GM12878 (cell line): ENCODE results near the gene TACC3. TPM values are rescaled to one million over a fixed set of nuclear protein-coding genes. Genes with fewer than 3 reads are reported as not detected.

Experiments used
- ATAC-seq: fragments of 200-7000 bp; cut with Tn5 transposase; 3 replicates; pipeline ENCODE4 v1.9.1; 2020; ENCODE audit warnings: mild to moderate bottlenecking, moderate library complexity
- BruUV-seq: library from RNA; stranded (reverse); fragments of 400-500 nt; replicated peaks from 2 replicates; lab custom pipeline; 2021; lab: Mats Ljungman, UMichigan
- CTCF ChIA-PET: fragments of 300-600 bp; sonication (Branson Sonifier 250); formaldehyde crosslinking; extraction: SDS; loops from one replicate; lab custom pipeline; 2021; ENCODE audit warnings: inconsistent platforms; lab: Yijun Ruan, JAX
- POLR2A ChIA-PET: fragments of 350-600 bp; formaldehyde crosslinking; extraction: SDS; loops from one replicate; lab custom pipeline; 2021; ENCODE audit warnings: inconsistent platforms; lab: Charles Lee
- RAD21 ChIA-PET: fragments of 300-600 bp; sonication (Branson Sonifier 250); formaldehyde crosslinking; loops from one replicate; lab custom pipeline; 2023; ENCODE audit warnings: antibody characterized with exemption; ENCODE audit not compliant: unreplicated experiment; lab: Charles Lee
- SMC1A ChIA-PET: fragments of 300-600 bp; sonication (Branson Sonifier 250); formaldehyde crosslinking; loops from one replicate; lab custom pipeline; 2023; ENCODE audit not compliant: unreplicated experiment, uncharacterized antibody; lab: Charles Lee
- DNase-seq: peaks from one replicate; pipeline ENCODE4 v3.0.0-alpha.2; 2011; ENCODE audit warnings: low read depth, low spot score
- FAIRE-seq: peaks from 3 replicates; lab custom pipeline; 2011; peaks lifted over from hg19 to GRCh38; lab: Jason Lieb, UNC
- H2AFZ ChIP-seq: 2 replicates; pipeline ENCODE4 v1.6.0; 2011; ENCODE audit warnings: low read depth, low read length, control low read depth; ENCODE audit not compliant: control insufficient read depth
- H3K27ac ChIP-seq: 2 replicates; pipeline ENCODE4 v1.5.1; 2011; ENCODE audit warnings: control low read depth; ENCODE audit not compliant: control insufficient read depth, insufficient read depth
- H3K27me3 ChIP-seq, 2 experiments: replicated peaks in 1 of 2; 2 replicates each; pipeline versions ENCODE4 v1.6.0 to v1.6.1; 2011; ENCODE audit warnings: low read length in 1 of 2; ENCODE audit not compliant: control insufficient read depth in 2 of 2, insufficient read depth in 2 of 2
- H3K36me3 ChIP-seq, 2 experiments: 2 replicates each; pipeline ENCODE4 v1.5.1; 2011; ENCODE audit warnings: low read length in 1 of 2; ENCODE audit not compliant: control insufficient read depth in 2 of 2, insufficient read depth in 2 of 2
- H3K4me1 ChIP-seq: 2 replicates; pipeline ENCODE4 v1.6.1; 2011; ENCODE audit warnings: mild to moderate bottlenecking, low read length, moderate library complexity, mixed read lengths; ENCODE audit not compliant: control insufficient read depth, insufficient read depth
- H3K4me2 ChIP-seq: 2 replicates; pipeline ENCODE4 v1.6.0; 2011; ENCODE audit warnings: control low read depth; ENCODE audit not compliant: control insufficient read depth, insufficient read depth
- H3K4me3 ChIP-seq: fragments of 200-600 bp; sonication (generic); 2 replicates; pipeline ENCODE4 v1.5.1; 2016
- H3K79me2 ChIP-seq: 2 replicates; pipeline ENCODE4 v1.6.0; 2011; ENCODE audit warnings: low read length; ENCODE audit not compliant: control insufficient read depth, insufficient read depth
- H3K9ac ChIP-seq: 2 replicates; pipeline ENCODE4 v1.8.0; 2011; ENCODE audit warnings: low read length, control low read depth, mixed read lengths; ENCODE audit not compliant: control insufficient read depth, insufficient read depth
- H3K9me3 ChIP-seq: replicated peaks from 3 replicates; pipeline ENCODE4 v1.5.1; 2011; ENCODE audit warnings: mild to moderate bottlenecking, low read length; ENCODE audit not compliant: control insufficient read depth, insufficient read depth
- H4K20me1 ChIP-seq: 2 replicates; pipeline ENCODE4 v1.6.0; 2011; ENCODE audit not compliant: control insufficient read depth, insufficient read depth
- ASH2L ChIP-seq: fragments of 300-600, 200-600 bp; sonication (generic); IDR thresholded peaks from 2 replicates; pipeline ENCODE4 v1.6.1; 2017; ENCODE audit warnings: low read depth, mild to moderate bottlenecking, borderline replicate concordance
- ATF7 ChIP-seq: fragments of 450-650 bp; IDR thresholded peaks from 2 replicates; pipeline ENCODE4 v1.6.1; 2016; ENCODE audit warnings: low read depth, mild to moderate bottlenecking
- CREB1 ChIP-seq: IDR thresholded peaks from 2 replicates; pipeline ENCODE4 v1.6.1; 2012; ENCODE audit warnings: low read depth, mild to moderate bottlenecking, inconsistent platforms
- CREM ChIP-seq: IDR thresholded peaks from 2 replicates; pipeline ENCODE4 v1.6.1; 2014; ENCODE audit warnings: antibody characterized with exemption, low read depth
- CTCF ChIP-seq, 3 experiments: IDR thresholded peaks in 2 of 3; conservative IDR thresholded peaks in 1 of 3; 2 replicates each; pipeline ENCODE4 v1.5.1; 2011; ENCODE audit warnings: low read depth in 3 of 3, low read length in 3 of 3, mild to moderate bottlenecking in 3 of 3, control low read depth in 2 of 3, moderate library complexity in 2 of 3, inconsistent platforms in 1 of 3, mixed read lengths in 1 of 3; ENCODE audit not compliant: control insufficient read depth in 2 of 3, insufficient read depth in 1 of 3; ENCODE audit errors: extremely low read depth in 1 of 3
- IRF4 ChIP-seq: IDR thresholded peaks from 2 replicates; pipeline ENCODE4 v1.6.1; 2011; ENCODE audit warnings: low read depth, low read length
- MEF2A ChIP-seq: IDR thresholded peaks from 2 replicates; pipeline ENCODE4 v1.6.1; 2011; ENCODE audit warnings: low read depth, mild to moderate bottlenecking, low read length, moderate library complexity; ENCODE audit not compliant: insufficient read depth
- MEF2B ChIP-seq: fragments of 450-650 bp; IDR thresholded peaks from 2 replicates; pipeline ENCODE4 v1.6.1; 2018; ENCODE audit warnings: mild to moderate bottlenecking, moderate library complexity; ENCODE audit not compliant: partially characterized antibody, poor library complexity, severe bottlenecking
- NBN ChIP-seq: fragments of 450-650 bp; IDR thresholded peaks from 2 replicates; pipeline ENCODE4 v1.6.1; 2016
- NFIC ChIP-seq: IDR thresholded peaks from 2 replicates; pipeline ENCODE4 v1.6.1; 2012; ENCODE audit warnings: low read depth, mild to moderate bottlenecking, inconsistent platforms, low read length, moderate library complexity
- PBX3 ChIP-seq: IDR thresholded peaks from 2 replicates; pipeline ENCODE4 v1.6.1; 2011; ENCODE audit warnings: mild to moderate bottlenecking, low read depth, low read length, moderate library complexity; ENCODE audit not compliant: insufficient replicate concordance
- SMAD5 ChIP-seq: IDR thresholded peaks from 2 replicates; pipeline ENCODE4 v1.6.1; 2016; ENCODE audit warnings: antibody characterized with exemption, low read depth
- SP1 ChIP-seq: IDR thresholded peaks from one replicate; pipeline ENCODE4 v1.6.1; 2011; ENCODE audit warnings: low read depth, low read length
- TCF3 ChIP-seq: IDR thresholded peaks from 2 replicates; pipeline ENCODE4 v1.6.1; 2012; ENCODE audit warnings: low read depth, mild to moderate bottlenecking, low read length, borderline replicate concordance; ENCODE audit not compliant: insufficient read depth
- ZBTB33 ChIP-seq: fragments of 450-650 bp; IDR thresholded peaks from 2 replicates; pipeline ENCODE4 v1.6.1; 2017; ENCODE audit warnings: mild to moderate bottlenecking
- ZNF24 ChIP-seq: fragments of 450-650 bp; IDR thresholded peaks from 2 replicates; pipeline ENCODE4 v1.6.1; 2017; ENCODE audit warnings: antibody characterized with exemption, mild to moderate bottlenecking
- ZNF384 ChIP-seq: IDR thresholded peaks from 2 replicates; pipeline ENCODE4 v1.6.1; 2012; ENCODE audit warnings: low read depth, mild to moderate bottlenecking, low read length, improper control_type of control experiment, borderline replicate concordance
- WGBS: methylation state at CpG from one replicate; pipeline ENCODE4 v1.1.6; 2016; ENCODE audit warnings: low lambda C conversion rate; ENCODE audit not compliant: insufficient replicate concordance, insufficient coverage; ENCODE audit errors: missing lambda C conversion rate; 5-methylcytosine and 5-hydroxymethylcytosine counted together
- in situ Hi-C: fragments of 300-500 bp; cut with MboI; formaldehyde crosslinking; loops from 9 replicates; pipeline ENCODE4 v1.14.3; 2018; ENCODE audit warnings: mixed read lengths
- intact Hi-C: fragments of 100-400 bp; cut with micrococcal nuclease; formaldehyde crosslinking; loops from one replicate; pipeline ENCODE4 v1.14.2; 2022; ENCODE audit not compliant: unreplicated experiment
- polyA plus RNA-seq, 11 experiments: library from polyadenylated mRNA; depleted of rRNA in 4 of 11; unstranded in 6 of 11; stranded (reverse) in 5 of 11; fragments of >200 nt; fragmentation: Nextera tagmentation in 4 of 11; fragmentation: Illumina TruSeq in 1 of 11; extraction: Ambion mirVana in 4 of 11; extraction: Trizol in 1 of 11; gene quantifications; 1 replicate in 1 of 11; 2 replicates in 10 of 11; pipeline versions ENCODE4 v1.2.1 to v1.2.3, GENCODE V29; 2011 to 2016; ENCODE audit warnings: inconsistent platforms in 2 of 11, missing spikeins in 2 of 11, low read depth in 1 of 11
- total RNA-seq, 4 experiments: library from RNA; depleted of rRNA in 3 of 4; stranded (reverse); fragments of >200 nt in 3 of 4; fragmentation: Illumina TruSeq in 1 of 4; extraction: Trizol in 1 of 4; gene quantifications; 2 replicates each; pipeline versions ENCODE4 v1.2.1 to v1.2.3, GENCODE V29; 2013 to 2021

TACC3 gene
- total and polyA plus RNA-seq, 10 of the 15 experiments (the other 5 are each of a cell fraction or from before 2014, with no cell fraction given) = 2.8 to 121 (median 73.3) TPM

- no peaks in the 10 kb centered on the region for H4K20me1 ChIP-seq
- no peak overlapping the region for H3K27ac ChIP-seq
- ATAC-seq (peak; percentile 73), DNase-seq (peak; percentile 45), FAIRE-seq (peak; percentile 91)
- no peak overlapping the region for H2AFZ ChIP-seq
- POLR2A ChIA-PET = interaction anchor here (3.1 kb wide), 1 partner anchor 33 kb away, joined by 10 read pairs; no protein-coding TSS in a partner anchor
- in situ Hi-C loops = loop anchor here (5.0 kb wide), 1 partner anchor 34 kb away; no protein-coding TSS in a partner anchor
- no peak overlapping the region for H3K9ac ChIP-seq
- RAD21 ChIA-PET = interaction anchor here (1.3 to 4.9 kb wide), 3 partner anchors 12 to 33 kb away, joined by 4 to 77 read pairs (median 5); partner anchors contain the start of gene SLBP
- BruUV-seq = no TSS peak
- peaks cover 18% of the 10 kb centered on the region for H3K4me1 ChIP-seq
- SMC1A ChIA-PET = interaction anchor here (0.7 to 11.0 kb wide), 4 partner anchors 14 to 202 kb away, joined by 3 to 132 read pairs (median 18); partner anchors contain the start of gene SLBP
- intact Hi-C loops = loop anchor here (1.0 kb wide), 1 partner anchor 33 kb away; no protein-coding TSS in a partner anchor
- 0 out of 2 replicates have a peak overlapping the region, but pooled peaks have one; percentile 23 for H3K4me2 ChIP-seq
- H3K9me3 ChIP-seq = no peaks in the 10 kb centered on the region
- no peak overlapping the region for H3K4me3 ChIP-seq
- H3K79me2 ChIP-seq = peaks cover 58% of the 10 kb centered on the region
- CTCF ChIA-PET = interaction anchor here (0.7 to 15.5 kb wide), 8 partner anchors 17 to 201 kb away, joined by 3 to 317 read pairs (median 5); no protein-coding TSS in a partner anchor
- H3K27me3 ChIP-seq = no peaks in the 10 kb centered on the region
- 70% methylated on average over 17 of the region's 17 CpGs for WGBS
- peaks cover 26 to 46% of the 10 kb centered on the region in 2 experiments; a peak in 3 of 4 replicates for H3K36me3 ChIP-seq
- TF ChIP-seq IRF4 (no peak), CTCF (IDR thresholded peaks at IDR 0.05 in 2 of 3, conservative IDR thresholded peaks at IDR 0.05 in 1 of 3; ENCODE audit: control insufficient read depth in 2 of 3, extremely low read depth in 1 of 3, insufficient read depth in 1 of 3, low read depth in 3 of 3, low read length in 3 of 3) (peak; percentile 89 to 100 (median 98)), NFIC (no peak), PBX3 (no peak), NBN (no peak), ZNF24 (no peak), TCF3 (no peak), SP1 (peak; percentile 16), ZNF384 (no peak), ATF7 (no peak), CREM (no peak), ASH2L (no peak), CREB1 (no peak), ZBTB33 (no peak), MEF2A (no peak), MEF2B (no peak), SMAD5 (no peak)
Observed at GRCh38 chr4:1726146-1726934, 5.0 kb downstream of the TACC3 start.
